Spleen (tissue), 11 donors: ENCODE data around the gene CCL22. TPM values are rescaled to one million over a fixed set of nuclear protein-coding genes. Genes with fewer than 3 reads are reported as not detected.

Experiments
- DNase-seq: peaks from one replicate; pipeline ENCODE4 v3.0.0-alpha.2; 2020
- H3K27ac ChIP-seq, 8 donors: fragments of 200-600 bp; sonication (generic) in 7 of 8; 1 replicate in 4 of 8; 2 replicates in 4 of 8; pipeline versions ENCODE4 v1.5.0 to v1.8.0; 2016 to 2021; ENCODE audit warnings: inconsistent platforms in 4 of 8, mild to moderate bottlenecking in 4 of 8, moderate library complexity in 1 of 8
- H3K27me3 ChIP-seq, 7 donors: fragments of 200-600 bp; sonication (generic) in 6 of 7; replicated peaks in 1 of 7; 1 replicate in 4 of 7; 2 replicates in 3 of 7; pipeline versions ENCODE4 v1.5.0 to v1.8.0; 2016 to 2021; ENCODE audit warnings: inconsistent platforms in 3 of 7, mild to moderate bottlenecking in 1 of 7
- H3K36me3 ChIP-seq, 6 donors: fragments of 200-600 bp; sonication (generic) in 5 of 6; 1 replicate in 4 of 6; 2 replicates in 2 of 6; pipeline versions ENCODE4 v1.5.0 to v1.8.0; 2016 to 2021; ENCODE audit warnings: inconsistent platforms in 2 of 6
- H3K4me1 ChIP-seq, 6 donors: fragments of 200-600 bp; sonication (generic) in 5 of 6; 1 replicate in 3 of 6; 2 replicates in 3 of 6; pipeline versions ENCODE4 v1.5.0 to v1.8.0; 2016 to 2021; ENCODE audit warnings: inconsistent platforms in 3 of 6
- H3K4me3 ChIP-seq, 8 donors: fragments of 200-600 bp; sonication (generic) in 7 of 8; 1 replicate in 4 of 8; 2 replicates in 4 of 8; pipeline versions ENCODE4 v1.5.0 to v1.8.0; 2016 to 2021; ENCODE audit warnings: inconsistent platforms in 4 of 8, mild to moderate bottlenecking in 4 of 8, moderate library complexity in 2 of 8
- H3K9me3 ChIP-seq, 8 donors: fragments of 200-600 bp; sonication (generic) in 7 of 8; 1 replicate in 4 of 8; 2 replicates in 4 of 8; pipeline versions ENCODE4 v1.5.0 to v1.8.0; 2016 to 2021; ENCODE audit warnings: inconsistent platforms in 4 of 8
- POLR2A ChIP-seq, 3 donors: fragments of 450-650 bp; IDR thresholded peaks; one replicate each; pipeline ENCODE4 v1.5.1; 2017; ENCODE audit warnings: antibody characterized with exemption in 3 of 3, mild to moderate bottlenecking in 1 of 3
- POLR2AphosphoS5 ChIP-seq, 3 donors: sonication (generic); formaldehyde crosslinking; IDR thresholded peaks; one replicate each; pipeline ENCODE4 v1.5.1; 2017; ENCODE audit warnings: antibody characterized with exemption in 3 of 3
- WGBS, 5 donors: extraction: QIAGEN DNeasy Blood & Tissue Kit in 3 of 5; methylation state at CpG; one replicate each; pipeline versions ENCODE4 v1.1.5 to v1.1.7; 2013 to 2018; 5-methylcytosine and 5-hydroxymethylcytosine counted together
- intact Hi-C: fragments of 100-400 bp; cut with DNase I; formaldehyde crosslinking; loops from one replicate; pipeline ENCODE4 v1.15.0; 2023; ENCODE audit warnings: low total_unique reads
- polyA plus RNA-seq, 3 donors: library from polyadenylated mRNA; stranded (reverse); fragments of 200-250 nt; gene quantifications; one replicate each; pipeline ENCODE4 v1.2.1, GENCODE V29; 2013
- total RNA-seq, 7 donors: library from RNA; depleted of rRNA in 3 of 7; stranded (reverse); fragments of >200 nt in 3 of 7; fragmentation: NEBNext Ultra II Directional in 4 of 7; extraction: Animal tissue kit (Norgen Biotek cat#: 25700) in 4 of 7; gene quantifications; one replicate each; pipeline versions ENCODE4 v1.1.0 to v1.2.1, GENCODE V29; 2016 to 2021
- TF ChIP-seq, protein P1 (sequence below), 11 experiments: fragments of 200-600 bp in 7 of 11; fragments of 450-650 bp in 4 of 11; sonication (generic) in 4 of 11; IDR thresholded peaks in 8 of 11; conservative IDR thresholded peaks in 3 of 11; 1 replicate in 7 of 11; 2 replicates in 4 of 11; pipeline versions ENCODE4 v1.4.0 to v1.8.0; 2016 to 2021; ENCODE audit warnings: antibody characterized with exemption in 11 of 11, inconsistent platforms in 4 of 11, mild to moderate bottlenecking in 1 of 11
- donor health status: healthy with polysubstance abuse.
- donor health status: DM: no; HTN: no; CAD: no; lungs with moderate emphysema.
- donor health status: DM: no; HTN: no; CAD: no.
- donor health status: Bipolar disorder and iron deficiency.
- donor health status: healthy.
- donor health status: DM: no; HTN: no; CAD: no.
- donor health status: DM: yes; HTN: yes; CAD: no.

Gene CCL22
- total and polyA plus RNA-seq, 10 donors: 0.51 to 6.9 (median 1.7) TPM

GRCh38 chr16:57366544-57367040 is 8.0 kb downstream of the CCL22 start:
- no peak overlapping the region for H3K27ac ChIP-seq
- H3K9me3 ChIP-seq: no peaks in the 10 kb centered on the region
- H3K4me3 ChIP-seq: no peak overlapping the region
- no peaks in the 10 kb centered on the region for H3K4me1 ChIP-seq
- intact Hi-C loops: no loop called here
- no peak for TF ChIP-seq POLR2AphosphoS5 (IDR thresholded peaks at IDR 0.05)
- TF ChIP-seq POLR2A (IDR thresholded peaks at IDR 0.05): no peak
- TF ChIP-seq, protein P1, sequence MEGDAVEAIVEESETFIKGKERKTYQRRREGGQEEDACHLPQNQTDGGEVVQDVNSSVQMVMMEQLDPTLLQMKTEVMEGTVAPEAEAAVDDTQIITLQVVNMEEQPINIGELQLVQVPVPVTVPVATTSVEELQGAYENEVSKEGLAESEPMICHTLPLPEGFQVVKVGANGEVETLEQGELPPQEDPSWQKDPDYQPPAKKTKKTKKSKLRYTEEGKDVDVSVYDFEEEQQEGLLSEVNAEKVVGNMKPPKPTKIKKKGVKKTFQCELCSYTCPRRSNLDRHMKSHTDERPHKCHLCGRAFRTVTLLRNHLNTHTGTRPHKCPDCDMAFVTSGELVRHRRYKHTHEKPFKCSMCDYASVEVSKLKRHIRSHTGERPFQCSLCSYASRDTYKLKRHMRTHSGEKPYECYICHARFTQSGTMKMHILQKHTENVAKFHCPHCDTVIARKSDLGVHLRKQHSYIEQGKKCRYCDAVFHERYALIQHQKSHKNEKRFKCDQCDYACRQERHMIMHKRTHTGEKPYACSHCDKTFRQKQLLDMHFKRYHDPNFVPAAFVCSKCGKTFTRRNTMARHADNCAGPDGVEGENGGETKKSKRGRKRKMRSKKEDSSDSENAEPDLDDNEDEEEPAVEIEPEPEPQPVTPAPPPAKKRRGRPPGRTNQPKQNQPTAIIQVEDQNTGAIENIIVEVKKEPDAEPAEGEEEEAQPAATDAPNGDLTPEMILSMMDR (IDR thresholded peaks at IDR 0.05 in 8 of 11, conservative IDR thresholded peaks at IDR 0.05 in 3 of 11): no peak
- WGBS, 5 donors: 26 to 37% (median 28%) methylated on average over 6 of the region's 6 CpGs
- H3K27me3 ChIP-seq: peaks cover 0 to 37% (median 0%) of the 10 kb centered on the region in 7 donors
- DNase-seq: peak; percentile 22
- H3K36me3 ChIP-seq: no peaks in the 10 kb centered on the region

GRCh38 chr16:57367116-57367752 is 8.7 kb downstream of the CCL22 start:
- no peak for TF ChIP-seq POLR2A (IDR thresholded peaks at IDR 0.05)
- TF ChIP-seq, protein P1 (IDR thresholded peaks at IDR 0.05 in 8 of 11, conservative IDR thresholded peaks at IDR 0.05 in 3 of 11): no peak
- TF ChIP-seq POLR2AphosphoS5 (IDR thresholded peaks at IDR 0.05): no peak
- intact Hi-C loops: no loop called here
- DNase-seq: peak; percentile 37
- Histone ChIP-seq H3K27ac (no peak overlapping the region), H3K36me3 (no peaks in the 10 kb centered on the region), H3K9me3 (no peaks in the 10 kb centered on the region), H3K27me3 (peaks cover 0 to 43% (median 0%) of the 10 kb centered on the region in 7 donors), H3K4me3 (no peak overlapping the region), H3K4me1 (no peaks in the 10 kb centered on the region)
- 74 to 81% (median 78%) methylated on average over 7 of the region's 7 CpGs for WGBS, 5 donors

DNA sequence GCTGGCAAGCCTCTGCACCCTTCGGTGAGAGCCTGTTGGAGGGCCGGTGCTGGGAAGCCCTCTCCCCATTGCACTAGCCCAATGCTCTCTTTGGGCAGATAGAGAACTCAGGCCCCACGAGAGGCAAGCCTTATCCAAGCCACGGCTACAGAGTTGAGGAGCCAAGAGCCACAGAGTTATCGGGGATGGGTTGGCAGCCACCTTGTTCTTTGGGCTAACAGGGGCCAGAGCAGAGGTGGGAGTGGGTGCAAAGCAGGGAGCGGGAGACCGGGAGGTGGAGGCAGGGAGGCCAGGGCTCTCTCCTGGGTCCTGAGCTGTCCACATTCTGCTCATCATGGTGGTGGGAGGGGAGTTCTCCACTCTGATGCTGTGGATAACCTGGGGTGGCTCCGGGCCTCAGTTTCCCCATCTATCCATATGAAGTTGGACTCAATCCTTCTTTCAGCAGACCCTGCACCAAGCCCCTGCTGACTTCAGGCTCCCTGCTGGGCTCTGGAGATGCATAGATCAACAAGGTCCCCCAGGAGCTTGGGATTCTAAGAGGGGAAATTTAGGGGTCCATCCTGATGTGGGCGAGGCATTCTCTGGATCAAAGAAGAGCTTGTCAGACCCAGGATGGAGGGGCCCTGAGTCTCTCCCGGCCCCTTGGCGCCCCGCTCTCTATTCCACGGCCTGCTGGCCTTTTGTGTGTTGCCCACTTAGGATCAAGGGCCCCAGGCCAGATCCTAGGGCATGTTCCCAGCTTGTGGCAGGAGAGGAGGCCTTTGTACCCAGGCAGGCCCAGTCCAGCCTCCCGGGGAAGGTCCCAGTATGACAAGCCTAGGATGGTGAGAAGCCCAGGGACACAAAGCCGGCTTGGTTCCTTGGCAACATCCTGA is 13.2 kb downstream of the CCL22 start:
- no peak for DNase-seq
- peaks cover 0 to 5% (median 0%) of the 10 kb centered on the region in 6 donors for H3K4me1 ChIP-seq
- TF ChIP-seq, protein P1 (IDR thresholded peaks at IDR 0.05 in 8 of 11, conservative IDR thresholded peaks at IDR 0.05 in 3 of 11): no peak
- TF ChIP-seq POLR2A (IDR thresholded peaks at IDR 0.05) (no peak), POLR2AphosphoS5 (IDR thresholded peaks at IDR 0.05) (no peak)
- no peaks in the 10 kb centered on the region for H3K9me3 ChIP-seq
- intact Hi-C loops: no loop called here
- peaks cover 0 to 36% (median 0%) of the 10 kb centered on the region in 7 donors for H3K27me3 ChIP-seq
- 79 to 93% (median 86%) methylated on average over 15 of the region's 15 CpGs for WGBS, 5 donors
- no peak overlapping the region for H3K27ac ChIP-seq
- no peaks in the 10 kb centered on the region for H3K36me3 ChIP-seq
- peak overlapping the region in 1 of 8 donors; percentile 33 for H3K4me3 ChIP-seq
